GM21576 (cell line): ENCODE results near the gene FIGNL1.
"Not testable (repeated sequence)": the region's sequence is repeated elsewhere in the genome, so short reads cannot be mapped to it uniquely, and the experiment has no call there.

Experiments
- ATAC-seq: cut with Tn5 transposase; IDR thresholded peaks from one replicate; pipeline ENCODE4 v1.9.1; 2021; ENCODE audit warnings: mild to moderate bottlenecking, moderate library complexity; ENCODE audit not compliant: unreplicated experiment

FIGNL1 gene

GRCh38 chr7:50472427-50472826 is 22.3 kb upstream of the FIGNL1 start:
- ATAC-seq, result no peak

GRCh38 chr7:50471970-50472369 is 21.8 kb upstream of the FIGNL1 start:
- ATAC-seq, result no peak

- ATAC-seq, result no peak
These were observed 20.4 kb upstream of the FIGNL1 start for GRCh38 chr7:50470250-50471163.

- no peak for ATAC-seq
These were observed 19.0 kb upstream of the FIGNL1 start for GRCh38 chr7:50469181-50469580.

GRCh38 chr7:50467817-50468610 is 17.9 kb upstream of the FIGNL1 start:
- peak; percentile 92 for ATAC-seq

- ATAC-seq, result no peak
These were observed 16.9 kb upstream of the FIGNL1 start for GRCh38 chr7:50466815-50467585.

- no peak for ATAC-seq
These were observed 12.9 kb upstream of the FIGNL1 start for GRCh38 chr7:50463035-50463434.

GRCh38 chr7:50462361-50462760 is 12.2 kb upstream of the FIGNL1 start:
- ATAC-seq, result no peak

- ATAC-seq, result no peak
These were observed 11.5 kb upstream of the FIGNL1 start for GRCh38 chr7:50461695-50462094.

- ATAC-seq, result not testable (repeated sequence)
These were observed 9.0 kb upstream of the FIGNL1 start for GRCh38 chr7:50459183-50459582.

- ATAC-seq, result not testable (repeated sequence)
These were observed 8.5 kb upstream of the FIGNL1 start for GRCh38 chr7:50458651-50459050.

- no peak for ATAC-seq
These were observed 6.4 kb upstream of the FIGNL1 start for GRCh38 chr7:50456371-50457123.

- no peak for ATAC-seq
These were observed 5.5 kb upstream of the FIGNL1 start for GRCh38 chr7:50455658-50456057.

- ATAC-seq, result no peak
These were observed 4.8 kb upstream of the FIGNL1 start for GRCh38 chr7:50454968-50455367.

GRCh38 chr7:50450590-50451032 is 461 bp upstream of the FIGNL1 start:
- peak; percentile 3 for ATAC-seq

- ATAC-seq, result no peak
These were observed 659 bp downstream of the FIGNL1 start for GRCh38 chr7:50449501-50449880.

- ATAC-seq, result peak; percentile 29
These were observed 1.3 kb downstream of the FIGNL1 start for GRCh38 chr7:50448823-50449222.

GRCh38 chr7:50446542-50446960 is 3.6 kb downstream of the FIGNL1 start:
- ATAC-seq, result peak; percentile 35

GRCh38 chr7:50436133-50436806 is 13.9 kb downstream of the FIGNL1 start:
- no peak for ATAC-seq
